B cell (primary cell): ENCODE results near the gene CIB1. TPM values are rescaled to one million over a fixed set of nuclear protein-coding genes. Genes with fewer than 3 reads are reported as not detected.
A peak's percentile ranks its signal among the peaks of the same experiment; 100 is the strongest.

Source experiments
- ATAC-seq: fragments of 200-7000 bp; cut with Tn5 transposase; one replicate; pipeline ENCODE4 v1.10.0; 2021; ENCODE audit warnings: low read depth, mild to moderate bottlenecking, moderate number of reproducible peaks, moderate library complexity
- CTCF ChIA-PET: fragments of 350-600 bp; sonication (Branson Sonifier 250); formaldehyde crosslinking; loops from one replicate; lab custom pipeline; 2021; ENCODE audit warnings: antibody characterized with exemption, inconsistent platforms; lab: Charles Lee
- POLR2A ChIA-PET: fragments of 350-600 bp; sonication (Branson Sonifier 250); formaldehyde crosslinking; loops from one replicate; lab custom pipeline; 2021; ENCODE audit warnings: antibody characterized with exemption; lab: Charles Lee
- DNase-seq: peaks from one replicate; pipeline ENCODE4 v3.0.0; 2013
- H2AFZ ChIP-seq: 2 replicates; pipeline ENCODE4 v1.6.1; 2012; ENCODE audit warnings: mild to moderate bottlenecking, low read depth, low read length; ENCODE audit not compliant: insufficient read depth, poor library complexity, severe bottlenecking
- H3K27ac ChIP-seq, 2 donors: 1 replicate in 1 of 2; 2 replicates in 1 of 2; pipeline ENCODE4 v1.5.1; 2012 to 2013; ENCODE audit warnings: low read length in 2 of 2, mild to moderate bottlenecking in 2 of 2, moderate library complexity in 1 of 2
- H3K27me3 ChIP-seq, 4 experiments: fragments of 200-600 bp in 1 of 4; sonication (generic) in 1 of 4; replicated peaks in 1 of 4; 1 replicate in 2 of 4; 2 replicates in 2 of 4; pipeline versions ENCODE4 v1.6.1 to v1.7.0; 2013 to 2016; ENCODE audit warnings: low read length in 3 of 4, mild to moderate bottlenecking in 2 of 4, mixed read lengths in 1 of 4, moderate library complexity in 1 of 4; ENCODE audit not compliant: insufficient read depth in 4 of 4, control insufficient read depth in 3 of 4; ENCODE audit errors: control extremely low read depth in 1 of 4
- H3K36me3 ChIP-seq, 2 experiments: replicated peaks in 1 of 2; 1 replicate in 1 of 2; 2 replicates in 1 of 2; pipeline versions ENCODE4 v1.6.1 to v1.7.1; 2013; ENCODE audit warnings: low read length in 1 of 2; ENCODE audit not compliant: insufficient read depth in 2 of 2, control insufficient read depth in 1 of 2; ENCODE audit errors: control extremely low read depth in 1 of 2, extremely low read depth in 1 of 2
- H3K4me1 ChIP-seq, 2 donors: fragments of 200-600 bp in 1 of 2; sonication (generic) in 1 of 2; 1 replicate in 1 of 2; 2 replicates in 1 of 2; pipeline versions ENCODE4 v1.5.1 to v1.6.1; 2013 to 2017; ENCODE audit warnings: low read length in 2 of 2; ENCODE audit not compliant: control insufficient read depth in 2 of 2, insufficient read depth in 2 of 2
- H3K4me2 ChIP-seq: replicated peaks from 2 replicates; pipeline ENCODE3; 2012; ENCODE audit warnings: mild to moderate bottlenecking, low read depth, low read length; ENCODE audit not compliant: poor library complexity, severe bottlenecking
- H3K4me3 ChIP-seq, 5 experiments: fragments of 200-600 bp in 1 of 5; sonication (generic) in 1 of 5; 1 replicate in 3 of 5; 2 replicates in 2 of 5; pipeline versions ENCODE4 v1.5.1 to v1.7.0; 2011 to 2016; ENCODE audit warnings: low read length in 4 of 5, mild to moderate bottlenecking in 4 of 5, low read depth in 2 of 5, control low read depth in 1 of 5, moderate library complexity in 1 of 5; ENCODE audit not compliant: insufficient read depth in 1 of 5; ENCODE audit errors: control extremely low read depth in 1 of 5, extremely low read depth in 1 of 5
- H3K79me2 ChIP-seq: fragments of 200-600 bp; sonication (generic); one replicate; pipeline ENCODE4 v1.6.0; 2016; ENCODE audit warnings: low read length; ENCODE audit not compliant: control insufficient read depth, insufficient read depth
- H3K9ac ChIP-seq: fragments of 200-600 bp; sonication (generic); 2 replicates; pipeline ENCODE4 v1.6.1; 2017; ENCODE audit warnings: mild to moderate bottlenecking, low read length, moderate library complexity
- H3K9me3 ChIP-seq, 3 donors: one replicate each; pipeline versions ENCODE4 v1.6.1 to v1.7.1; 2013; ENCODE audit warnings: low read length in 2 of 3; ENCODE audit not compliant: control insufficient read depth in 2 of 3, insufficient read depth in 1 of 3; ENCODE audit errors: control extremely low read depth in 1 of 3
- H4K20me1 ChIP-seq: 2 replicates; pipeline ENCODE4 v1.6.0; 2012; ENCODE audit warnings: mild to moderate bottlenecking, low read length; ENCODE audit not compliant: insufficient read depth, control insufficient read depth, poor library complexity, severe bottlenecking
- H3K27ac Mint-ChIP-seq: one replicate; pipeline ENCODE4 v1.8.0; 2021; ENCODE audit warnings: mixed read lengths
- H3K27me3 Mint-ChIP-seq: one replicate; pipeline ENCODE4 v1.8.0; 2021; ENCODE audit warnings: mixed read lengths
- H3K4me1 Mint-ChIP-seq: one replicate; pipeline ENCODE4 v1.8.0; 2021; ENCODE audit warnings: mixed read lengths
- H3K4me3 Mint-ChIP-seq: one replicate; pipeline ENCODE4 v1.8.0; 2021; ENCODE audit warnings: mixed read lengths
- H3K9me3 Mint-ChIP-seq: one replicate; pipeline ENCODE4 v1.8.0; 2022; ENCODE audit warnings: mixed read lengths; ENCODE audit not compliant: insufficient read depth
- EZH2 ChIP-seq: IDR thresholded peaks from 2 replicates; pipeline ENCODE4 v1.6.1; 2012; ENCODE audit warnings: borderline replicate concordance, low read depth, mild to moderate bottlenecking, moderate library complexity, low read length; ENCODE audit not compliant: insufficient read depth, poor library complexity, severe bottlenecking
- WGBS: methylation state at CpG from one replicate; pipeline ENCODE4 v1.1.5; 2013; ENCODE audit warnings: missing lambda C conversion rate; ENCODE audit not compliant: insufficient coverage; 5-methylcytosine and 5-hydroxymethylcytosine counted together
- intact Hi-C: fragments of 100-400 bp; cut with micrococcal nuclease; formaldehyde crosslinking; loops from one replicate; pipeline ENCODE4 v1.10.0; 2022
- polyA plus RNA-seq: library from polyadenylated mRNA; depleted of rRNA; stranded (reverse); fragments of >200 nt; gene quantifications from 2 replicates; pipeline ENCODE4 v1.2.3, GENCODE V29; 2012
- total RNA-seq, 2 donors: library from RNA; stranded (reverse); fragments of 120-200 nt in 1 of 2; gene quantifications; 1 replicate in 1 of 2; 2 replicates in 1 of 2; pipeline versions ENCODE4 v1.2.3 to v1.2.4, GENCODE V29; 2013 to 2022
- TF ChIP-seq, protein P1 (sequence below): fragments of 200-600 bp; IDR thresholded peaks from one replicate; pipeline ENCODE4 v1.8.0; 2022; ENCODE audit warnings: antibody characterized with exemption, mild to moderate bottlenecking

The CIB1 gene
- total and polyA plus RNA-seq, 2 donors (not counting 1 experiment from before 2014, with no cell fraction given) = 153 to 157 TPM

DNA sequence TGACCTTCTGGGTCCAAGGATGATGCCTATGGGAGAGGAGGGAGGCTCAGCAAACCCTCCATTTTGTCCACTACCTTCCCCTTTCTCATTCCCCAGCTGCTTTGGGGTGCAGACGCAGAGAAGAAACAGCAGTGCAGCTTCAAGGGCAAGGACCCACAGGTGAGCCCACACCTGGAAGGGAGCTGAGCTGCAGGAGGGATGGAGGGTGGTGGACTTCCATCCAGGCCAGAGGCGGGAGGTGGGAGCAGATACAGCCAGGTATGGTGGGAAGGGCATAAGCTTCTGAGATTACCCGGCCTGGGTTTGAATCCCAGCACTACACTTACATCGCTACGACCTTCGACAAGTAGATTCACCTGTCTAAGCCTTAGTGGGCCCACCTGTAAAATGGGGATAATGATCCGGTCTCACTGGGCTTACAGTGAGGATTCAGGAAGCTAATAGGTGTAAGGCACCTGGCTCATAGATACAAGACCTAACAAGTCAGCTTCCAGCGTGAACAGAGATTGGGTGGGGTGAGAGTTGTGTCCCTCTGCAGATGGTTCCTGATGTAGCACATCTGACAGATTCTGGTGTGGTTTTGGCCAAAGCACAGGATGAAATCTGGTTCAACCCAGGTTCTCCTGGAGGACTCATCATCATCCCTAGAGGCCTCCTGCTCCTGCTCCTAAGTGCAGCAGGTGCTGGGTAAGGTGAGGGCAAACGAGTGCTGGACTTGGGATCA lies 15.9 kb downstream of the CIB1 start:
- Histone ChIP-seq H3K27ac (peak overlapping the region; percentile 30 to 86), H2AFZ (no peak overlapping the region), H3K4me2 (peak overlapping the region; percentile 55), H3K4me1 (peaks cover 75 to 86% of the 10 kb centered on the region in 2 donors), H3K27me3 (no peaks in the 10 kb centered on the region), H3K9me3 (peaks cover 0 to 4% (median 0%) of the 10 kb centered on the region in 3 donors), H3K4me3 (no peak overlapping the region), H3K9ac (peak overlapping the region; percentile 8), H3K79me2 (peaks cover 86% of the 10 kb centered on the region), H4K20me1 (peaks cover 23% of the 10 kb centered on the region), H3K36me3 (peaks cover 3 to 56% of the 10 kb centered on the region in 2 experiments)
- CTCF ChIA-PET = interaction anchor here (0.8 to 12.6 kb wide), 10 partner anchors 10 to 324 kb away, joined by 3 to 274 read pairs (median 10); partner anchors contain the start of genes AP3S2, CIB1, GDPGP1 and SEMA4B
- DNase-seq = no peak
- no peaks in the 10 kb centered on the region for H3K27me3 Mint-ChIP-seq
- POLR2A ChIA-PET = interaction anchor here (0.5 to 9.0 kb wide), 7 partner anchors 12 to 62 kb away, joined by 3 to 163 read pairs (median 36); partner anchors contain the start of genes CIB1, GDPGP1 and SEMA4B
- no peaks in the 10 kb centered on the region for H3K9me3 Mint-ChIP-seq
- ATAC-seq = no peak
- peaks cover 82% of the 10 kb centered on the region for H3K4me1 Mint-ChIP-seq
- 81% methylated on average over 6 of the region's 9 CpGs for WGBS
- TF ChIP-seq EZH2 = no peak
- TF ChIP-seq, protein P1, sequence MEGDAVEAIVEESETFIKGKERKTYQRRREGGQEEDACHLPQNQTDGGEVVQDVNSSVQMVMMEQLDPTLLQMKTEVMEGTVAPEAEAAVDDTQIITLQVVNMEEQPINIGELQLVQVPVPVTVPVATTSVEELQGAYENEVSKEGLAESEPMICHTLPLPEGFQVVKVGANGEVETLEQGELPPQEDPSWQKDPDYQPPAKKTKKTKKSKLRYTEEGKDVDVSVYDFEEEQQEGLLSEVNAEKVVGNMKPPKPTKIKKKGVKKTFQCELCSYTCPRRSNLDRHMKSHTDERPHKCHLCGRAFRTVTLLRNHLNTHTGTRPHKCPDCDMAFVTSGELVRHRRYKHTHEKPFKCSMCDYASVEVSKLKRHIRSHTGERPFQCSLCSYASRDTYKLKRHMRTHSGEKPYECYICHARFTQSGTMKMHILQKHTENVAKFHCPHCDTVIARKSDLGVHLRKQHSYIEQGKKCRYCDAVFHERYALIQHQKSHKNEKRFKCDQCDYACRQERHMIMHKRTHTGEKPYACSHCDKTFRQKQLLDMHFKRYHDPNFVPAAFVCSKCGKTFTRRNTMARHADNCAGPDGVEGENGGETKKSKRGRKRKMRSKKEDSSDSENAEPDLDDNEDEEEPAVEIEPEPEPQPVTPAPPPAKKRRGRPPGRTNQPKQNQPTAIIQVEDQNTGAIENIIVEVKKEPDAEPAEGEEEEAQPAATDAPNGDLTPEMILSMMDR = no peak
- peak overlapping the region; percentile 73 for H3K4me3 Mint-ChIP-seq
- H3K27ac Mint-ChIP-seq = peak overlapping the region; percentile 94
- intact Hi-C loops = loop anchor here (10.0 kb wide), 2 partner anchors 323 to 447 kb away; partner anchors contain the start of gene AP3S2
